T follicular helper cell (primary cell): ENCODE measurements around the gene RAB40C.
A peak's percentile ranks its signal among the peaks of the same experiment; 100 is the strongest.

Experiments
- DNase-seq: peaks from one replicate; pipeline ENCODE4 v3.0.0-alpha.2; 2020; ENCODE audit warnings: low read depth

RAB40C gene

DNA sequence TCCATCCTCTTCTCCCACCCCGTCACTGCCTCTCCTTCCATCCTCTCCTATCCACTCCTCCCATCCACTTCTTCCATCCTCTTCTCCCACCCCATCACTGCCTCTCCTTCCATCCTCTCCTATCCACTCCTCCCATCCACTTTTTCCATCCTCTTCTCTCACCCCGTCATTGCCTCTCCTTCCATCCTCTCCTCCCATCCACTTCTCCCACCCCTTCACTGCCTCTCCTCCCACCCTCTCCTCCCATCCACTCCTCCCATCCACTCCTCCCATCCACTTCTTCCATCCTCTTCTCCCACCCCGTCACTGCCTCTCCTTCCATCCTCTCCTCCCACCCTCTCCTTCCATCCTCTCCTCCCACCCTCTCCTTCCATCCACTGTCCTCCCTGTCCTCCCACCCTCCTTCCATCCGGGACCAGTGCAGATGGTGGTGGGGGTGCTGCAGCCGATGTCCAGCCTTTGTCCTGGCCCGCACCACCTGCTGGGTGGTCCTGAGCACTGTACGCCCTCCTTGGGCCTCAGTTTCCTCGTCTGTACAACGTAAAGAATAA is 42.0 kb downstream of the RAB40C start:
- no peak for DNase-seq

DNA sequence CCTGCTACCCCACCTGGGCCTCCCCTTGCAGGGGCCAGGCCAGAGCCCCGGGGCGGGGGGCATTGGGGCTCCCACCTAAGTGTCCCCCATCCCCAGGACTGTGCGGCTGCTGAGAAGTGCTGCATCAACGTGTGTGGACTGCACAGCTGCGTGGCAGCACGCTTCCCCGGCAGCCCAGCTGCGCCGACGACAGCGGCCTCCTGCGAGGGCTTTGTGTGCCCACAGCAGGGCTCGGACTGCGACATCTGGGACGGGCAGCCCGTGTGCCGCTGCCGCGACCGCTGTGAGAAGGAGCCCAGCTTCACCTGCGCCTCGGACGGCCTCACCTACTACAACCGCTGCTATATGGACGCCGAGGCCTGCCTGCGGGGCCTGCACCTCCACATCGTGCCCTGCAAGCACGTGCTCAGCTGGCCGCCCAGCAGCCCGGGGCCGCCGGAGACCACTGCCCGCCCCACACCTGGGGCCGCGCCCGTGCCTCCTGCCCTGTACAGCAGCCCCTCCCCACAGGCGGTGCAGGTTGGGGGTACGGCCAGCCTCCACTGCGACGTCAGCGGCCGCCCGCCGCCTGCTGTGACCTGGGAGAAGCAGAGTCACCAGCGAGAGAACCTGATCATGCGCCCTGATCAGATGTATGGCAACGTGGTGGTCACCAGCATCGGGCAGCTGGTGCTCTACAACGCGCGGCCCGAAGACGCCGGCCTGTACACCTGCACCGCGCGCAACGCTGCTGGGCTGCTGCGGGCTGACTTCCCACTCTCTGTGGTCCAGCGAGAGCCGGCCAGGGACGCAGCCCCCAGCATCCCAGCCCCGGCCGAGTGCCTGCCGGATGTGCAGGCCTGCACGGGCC is 42.8 kb downstream of the RAB40C start:
- DNase-seq = no peak

DNA sequence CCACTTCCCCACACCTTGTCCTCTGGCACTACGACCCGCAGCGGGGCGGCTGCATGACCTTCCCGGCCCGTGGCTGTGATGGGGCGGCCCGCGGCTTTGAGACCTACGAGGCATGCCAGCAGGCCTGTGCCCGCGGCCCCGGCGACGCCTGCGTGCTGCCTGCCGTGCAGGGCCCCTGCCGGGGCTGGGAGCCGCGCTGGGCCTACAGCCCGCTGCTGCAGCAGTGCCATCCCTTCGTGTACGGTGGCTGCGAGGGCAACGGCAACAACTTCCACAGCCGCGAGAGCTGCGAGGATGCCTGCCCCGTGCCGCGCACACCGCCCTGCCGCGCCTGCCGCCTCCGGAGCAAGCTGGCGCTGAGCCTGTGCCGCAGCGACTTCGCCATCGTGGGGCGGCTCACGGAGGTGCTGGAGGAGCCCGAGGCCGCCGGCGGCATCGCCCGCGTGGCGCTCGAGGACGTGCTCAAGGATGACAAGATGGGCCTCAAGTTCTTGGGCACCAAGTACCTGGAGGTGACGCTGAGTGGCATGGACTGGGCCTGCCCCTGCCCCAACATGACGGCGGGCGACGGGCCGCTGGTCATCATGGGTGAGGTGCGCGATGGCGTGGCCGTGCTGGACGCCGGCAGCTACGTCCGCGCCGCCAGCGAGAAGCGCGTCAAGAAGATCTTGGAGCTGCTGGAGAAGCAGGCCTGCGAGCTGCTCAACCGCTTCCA is 43.6 kb downstream of the RAB40C start:
- DNase-seq = no peak

DNA sequence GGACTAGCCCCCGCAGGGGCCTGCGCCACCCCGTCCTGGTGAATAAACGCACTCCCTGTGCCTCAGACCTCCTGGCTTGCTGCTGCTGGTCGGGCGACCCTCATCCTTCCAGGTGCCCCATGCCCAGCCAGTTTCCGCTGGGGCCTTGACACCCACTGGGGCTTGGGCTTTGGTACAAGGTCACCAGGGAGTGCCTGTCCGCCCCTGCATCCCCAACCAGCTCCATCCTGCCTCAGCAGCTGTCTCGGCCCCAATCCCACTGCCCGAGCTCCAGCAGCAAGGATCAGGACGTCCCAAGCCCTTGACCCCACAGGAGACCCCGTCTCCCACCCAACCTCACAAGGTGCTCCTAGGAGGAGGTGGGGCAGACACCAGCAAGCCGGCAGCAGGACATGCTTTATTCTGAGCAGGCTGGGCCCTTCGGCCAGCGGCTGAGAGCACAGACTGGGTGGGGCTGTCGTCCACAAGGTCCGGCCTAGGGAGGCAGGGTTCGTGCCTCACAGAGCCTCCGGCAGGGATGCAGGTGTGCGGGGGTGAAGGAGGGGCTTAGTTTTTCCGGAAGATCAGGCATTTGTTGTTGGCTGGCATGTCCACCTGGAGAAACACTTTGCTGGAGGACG is 44.3 kb downstream of the RAB40C start:
- DNase-seq = no peak

DNA sequence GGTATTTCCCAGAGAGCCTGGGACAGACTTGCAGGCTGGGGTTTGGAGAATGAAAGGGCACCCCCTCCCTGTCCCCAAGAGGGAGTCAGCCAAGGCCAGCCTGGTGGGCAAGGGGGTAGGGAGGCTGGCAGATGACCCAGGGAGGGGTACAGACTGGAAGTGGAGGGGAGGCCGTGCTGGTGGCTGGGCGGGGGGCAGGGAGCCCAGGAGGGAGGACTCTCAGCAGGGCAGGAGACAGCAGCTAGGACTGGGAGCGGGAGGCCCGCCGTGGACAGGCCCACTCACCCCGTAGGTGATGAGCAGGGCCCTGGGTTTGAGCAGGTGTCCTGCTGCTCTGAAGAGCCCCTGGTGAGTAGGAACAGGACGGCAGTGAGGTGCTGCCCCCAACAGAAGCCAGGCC is 45.1 kb downstream of the RAB40C start:
- no peak for DNase-seq

DNA sequence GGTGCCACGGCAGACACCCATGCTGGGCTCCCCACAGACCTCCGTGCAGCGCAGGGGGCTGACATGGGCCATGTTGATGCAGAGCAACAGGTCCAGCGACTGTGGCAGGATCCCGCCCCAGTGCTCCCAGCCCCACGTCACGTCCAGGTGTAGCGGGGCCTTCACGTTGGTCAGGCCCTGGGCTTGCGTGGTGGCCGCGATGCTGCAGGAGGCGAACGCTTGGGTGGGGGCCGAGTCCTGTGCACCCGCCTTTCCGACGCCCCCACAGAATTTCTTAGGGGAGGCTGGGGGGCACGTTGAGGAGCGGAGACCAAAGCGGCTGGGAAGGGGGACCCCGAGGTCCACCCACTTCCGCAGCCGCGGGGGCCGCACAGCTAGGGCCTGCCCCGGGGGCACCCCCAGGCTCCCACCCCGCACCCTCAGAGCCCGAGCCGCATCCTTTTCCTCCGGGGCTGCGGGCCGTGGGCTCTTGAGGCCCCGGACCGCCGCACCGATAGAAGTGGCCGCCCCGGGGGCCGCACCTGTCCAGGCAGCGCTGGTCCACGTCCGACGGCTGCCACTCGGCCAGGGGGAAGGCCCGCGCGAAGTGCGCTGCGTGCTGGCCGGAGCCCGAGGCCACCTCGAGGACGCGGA is 45.8 kb downstream of the RAB40C start:
- DNase-seq = no peak

DNA sequence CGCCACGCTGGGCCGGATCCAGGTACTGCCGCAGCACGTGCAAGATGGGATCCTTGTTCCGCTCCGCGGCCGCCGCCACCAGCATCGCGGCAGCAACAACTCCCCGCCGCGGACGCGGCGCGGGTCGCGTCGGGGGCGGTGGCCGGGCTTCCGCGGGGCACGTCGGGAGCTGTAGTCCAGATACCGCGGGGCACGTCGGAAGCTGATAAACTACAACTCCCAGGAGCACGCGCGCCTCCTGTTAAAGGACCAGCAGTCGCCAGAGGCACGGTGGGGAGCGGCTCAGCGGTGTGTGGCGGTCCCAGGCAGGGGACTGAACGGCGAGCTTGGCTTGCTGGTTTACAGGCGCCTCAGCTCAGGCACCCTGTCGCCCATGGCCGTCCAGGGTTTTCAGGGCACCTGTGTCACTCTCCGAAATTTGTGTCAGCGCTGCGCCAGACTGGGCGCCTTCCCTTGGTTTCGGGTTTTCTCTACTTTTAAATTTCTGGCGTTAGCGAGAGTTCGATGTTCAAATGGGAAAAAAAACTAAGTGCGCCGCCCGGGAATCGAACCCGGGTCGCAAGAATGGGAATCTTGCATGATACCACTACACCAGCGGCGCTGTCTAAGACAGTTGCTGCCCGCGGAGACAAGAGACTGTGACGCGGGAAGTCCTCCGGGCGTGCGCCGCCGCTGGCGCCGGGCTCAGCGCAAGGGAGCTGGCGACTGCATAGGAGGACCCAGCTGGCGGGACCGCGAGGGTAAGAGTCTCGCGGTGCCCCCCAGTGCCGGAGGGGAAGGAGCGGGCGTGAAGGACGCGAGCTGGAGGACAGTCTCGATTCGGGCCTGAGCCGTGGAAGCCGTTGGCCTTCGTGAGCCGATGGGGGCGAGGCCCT is 46.6 kb downstream of the RAB40C start, which contains the start of gene METTL26:
Gene METTL26 (minus strand): TSS at position 100 of the 875 bp plus-strand sequence. CDS start 15 bp downstream, at position 85.
- peak; percentile 90 for DNase-seq

DNA sequence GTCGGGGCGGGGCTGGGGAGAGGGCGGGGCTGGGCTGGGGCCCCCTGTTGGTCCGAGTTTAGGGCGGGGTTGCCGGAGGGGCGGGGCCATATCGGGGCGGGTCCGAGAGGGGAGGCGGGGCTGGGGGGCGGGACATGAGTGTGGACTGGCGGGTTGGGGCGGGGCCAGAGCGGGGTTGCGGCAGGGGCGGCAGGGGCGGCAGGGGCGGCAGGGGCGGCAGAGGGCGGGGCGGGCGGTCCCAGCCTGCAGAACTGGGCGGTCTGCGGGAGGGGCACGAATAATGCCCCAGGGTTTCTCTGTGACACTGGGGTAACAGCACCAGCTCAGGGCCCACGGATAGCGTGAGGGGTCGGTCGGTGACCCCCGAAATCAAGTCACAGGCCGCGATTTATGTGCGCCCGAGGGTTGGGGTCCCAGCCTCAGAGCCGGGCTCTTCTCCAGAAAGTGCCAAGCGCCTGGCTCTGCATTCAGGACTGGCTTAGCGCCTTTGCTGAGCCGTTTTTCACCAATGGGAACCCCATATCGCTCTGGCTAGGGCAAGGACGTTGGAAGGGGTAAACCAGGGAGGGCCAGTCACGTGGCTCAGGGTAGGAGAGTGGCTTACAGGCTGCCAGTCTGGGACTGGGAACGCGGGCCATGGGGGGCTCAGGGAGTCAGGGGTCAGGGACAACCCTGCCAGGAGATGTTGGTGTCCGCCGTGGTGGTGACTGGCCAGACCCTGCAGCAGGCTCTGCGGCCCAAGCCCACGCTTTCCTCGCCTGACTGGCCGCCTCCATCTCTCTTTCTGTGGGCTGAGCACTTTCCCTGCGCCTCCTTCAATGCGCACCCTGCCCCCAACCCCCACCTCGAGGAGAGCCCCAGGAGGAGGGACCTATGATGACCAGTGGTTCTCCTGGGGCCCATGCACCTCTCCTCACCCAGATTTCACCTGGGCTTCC is 47.5 kb downstream of the RAB40C start:
- peak; percentile 85 for DNase-seq

DNA sequence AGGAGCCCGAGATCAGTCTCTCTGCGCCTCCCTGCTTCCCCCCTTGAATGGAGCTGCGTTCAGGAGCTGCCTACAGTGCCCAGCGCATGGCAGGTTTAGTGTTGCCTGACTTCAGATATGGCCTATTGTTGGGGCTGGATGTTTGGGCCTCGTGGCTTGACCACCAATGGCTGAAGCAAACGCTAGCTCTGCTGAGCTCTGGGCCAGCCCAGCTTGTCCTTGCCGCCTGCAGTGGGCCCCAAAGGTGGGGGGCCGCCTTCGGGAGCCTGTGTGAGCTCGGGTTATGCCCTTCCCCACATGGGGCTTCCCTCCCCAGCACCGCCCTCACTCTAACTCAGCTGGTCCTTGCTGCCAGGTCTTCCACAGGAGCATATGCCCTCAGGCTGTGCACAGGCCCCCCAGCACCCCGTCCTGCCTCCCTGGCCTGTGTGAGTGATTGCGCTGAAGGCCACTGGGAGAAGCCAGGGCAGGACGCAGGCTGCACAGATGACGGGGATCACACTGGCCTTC is 48.2 kb downstream of the RAB40C start:
- DNase-seq = no peak

DNA sequence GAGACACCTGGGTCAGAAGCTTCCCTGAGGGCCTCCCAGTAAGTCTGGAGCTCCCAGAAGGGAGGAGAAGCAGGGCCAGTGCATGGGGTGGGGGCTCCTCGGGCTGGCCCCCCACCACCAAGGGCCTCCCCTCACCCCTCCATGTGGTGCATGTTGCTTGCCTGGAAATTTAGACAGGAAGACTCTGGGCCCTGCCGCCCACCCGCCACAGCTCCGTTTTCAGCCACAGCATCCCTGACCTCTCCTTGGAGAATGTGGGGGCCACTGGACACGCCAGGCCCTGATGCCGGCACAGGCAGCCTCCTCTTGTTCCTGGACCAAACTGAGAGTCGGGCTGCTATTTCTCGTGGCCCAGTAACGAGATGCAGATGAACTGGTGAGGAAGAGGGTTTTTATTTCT is 49.0 kb downstream of the RAB40C start:
- DNase-seq = no peak

DNA sequence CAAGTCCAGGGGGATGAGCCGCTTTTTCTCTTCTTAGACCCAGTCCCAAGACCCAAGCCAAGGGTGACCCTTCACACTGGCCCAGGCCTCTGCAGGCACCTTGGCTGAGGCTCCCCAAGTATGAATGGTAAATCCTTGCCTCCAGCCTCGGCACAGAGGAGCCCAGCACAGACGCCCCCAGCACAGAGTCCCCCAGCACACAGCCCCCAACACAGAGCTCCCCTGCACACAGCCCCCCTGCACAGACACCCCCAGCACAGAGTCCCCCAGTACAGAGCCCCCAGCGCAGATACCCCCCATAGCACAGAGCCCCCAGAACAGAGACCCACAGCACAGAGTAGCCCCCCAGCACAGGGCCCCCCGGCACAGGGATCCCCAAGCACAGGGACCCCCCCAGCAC is 50.7 kb downstream of the RAB40C start:
- DNase-seq = no peak

DNA sequence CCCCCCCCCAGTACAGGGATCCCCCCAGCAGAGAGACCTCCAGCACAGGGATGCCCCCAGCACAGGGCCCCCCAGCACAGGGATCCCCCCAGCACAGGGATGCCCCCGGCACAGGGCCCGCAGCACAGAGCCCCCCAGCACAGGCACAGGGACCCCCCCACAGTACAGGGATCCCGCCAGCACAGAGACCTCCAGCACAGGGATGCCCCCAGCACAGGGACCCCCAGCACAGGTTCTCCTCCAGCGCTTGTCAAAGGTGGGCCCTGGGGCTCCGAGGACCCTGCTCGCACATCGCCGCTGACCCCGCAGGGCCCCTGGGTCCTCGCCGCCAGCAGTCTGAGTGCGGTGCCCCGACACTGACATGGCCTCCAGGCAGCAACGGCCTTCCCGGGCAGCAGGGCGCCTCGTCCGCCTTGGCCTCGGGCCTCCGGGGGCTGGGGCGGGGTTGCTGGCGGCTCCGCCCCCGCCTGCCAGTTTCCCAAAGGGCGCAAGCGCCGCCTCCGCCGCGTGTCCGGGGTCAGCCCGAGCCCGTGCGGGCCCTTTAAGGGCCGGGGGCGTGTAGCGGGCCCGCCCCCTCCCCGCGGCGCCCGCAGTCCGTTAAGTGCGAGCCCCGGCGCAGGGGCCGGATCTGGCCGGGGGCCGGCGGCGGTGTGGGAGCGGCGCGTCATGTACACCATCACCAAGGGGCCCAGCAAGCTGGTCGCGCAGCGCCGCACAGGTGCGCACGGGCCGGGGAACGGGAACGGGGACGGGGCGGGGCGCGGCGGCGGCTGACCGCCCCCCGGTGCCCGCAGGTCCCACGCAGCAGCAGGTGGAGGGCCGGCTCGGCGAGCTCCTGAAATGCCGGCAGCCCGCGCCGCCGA is 51.7 kb downstream of the RAB40C start, which contains the start of gene MCRIP2:
Gene MCRIP2 (plus strand): TSS at position 503 of the 863 bp plus-strand sequence. CDS start 164 bp downstream, at position 667.
- DNase-seq = peak; percentile 20

DNA sequence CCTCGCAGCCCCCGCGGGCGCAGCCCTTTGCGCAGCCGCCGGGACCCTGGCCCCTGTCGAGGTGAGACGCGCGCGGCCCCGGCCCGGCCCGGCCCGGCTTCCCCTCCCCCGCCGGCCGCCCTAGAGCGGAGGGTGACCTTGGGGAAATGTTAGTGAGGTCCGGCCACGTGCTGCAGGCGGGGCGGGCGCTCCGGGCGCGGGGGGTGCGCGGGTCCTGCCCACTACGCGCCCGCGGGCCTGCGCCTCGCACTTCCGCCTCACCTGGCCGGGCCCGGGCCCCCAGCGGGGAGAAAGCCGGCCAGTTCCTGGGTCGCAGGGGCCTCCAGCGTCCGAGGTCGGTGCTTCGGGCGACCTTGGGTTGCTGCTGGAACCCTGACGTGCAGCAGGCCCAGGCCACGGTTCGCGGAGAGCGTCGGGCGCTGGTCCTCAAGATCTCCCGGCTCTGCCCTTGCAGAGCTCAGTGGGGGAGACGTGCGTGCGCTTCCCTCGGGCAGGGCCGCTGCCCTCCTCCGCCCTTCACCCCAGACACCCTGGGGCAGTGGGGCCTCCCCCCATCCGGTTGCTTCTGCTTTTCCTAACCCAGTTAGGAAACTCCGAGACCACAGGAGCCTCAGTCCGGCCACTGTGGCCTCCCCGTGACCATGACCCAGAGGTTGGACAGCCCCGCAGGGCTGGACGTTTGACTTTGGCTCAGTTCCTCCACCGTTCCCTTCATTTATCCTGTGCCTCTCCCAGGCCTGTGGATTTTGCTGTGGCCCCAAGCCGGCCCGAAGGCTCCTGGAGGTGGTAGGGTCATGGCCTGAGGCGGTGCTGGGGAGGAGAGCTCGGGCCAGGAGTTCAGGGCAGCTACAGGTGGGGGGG is 52.6 kb downstream of the RAB40C start:
- DNase-seq = no peak

DNA sequence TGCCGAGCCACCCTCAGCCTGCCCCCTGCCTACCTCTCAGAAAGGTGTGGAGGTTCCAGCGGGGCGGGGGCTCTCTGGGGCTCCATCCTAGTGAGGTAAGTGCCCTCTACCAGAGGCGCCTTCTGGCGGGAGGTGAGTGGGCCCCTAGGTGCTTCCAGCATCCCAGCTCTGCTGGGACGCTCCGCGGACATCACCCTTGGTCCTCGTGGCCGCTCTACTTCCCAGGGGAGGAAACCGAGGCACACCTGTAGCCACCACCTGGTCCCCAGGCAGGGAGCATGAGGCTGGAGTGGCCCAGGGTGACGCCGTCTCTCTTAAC is 53.1 kb downstream of the RAB40C start:
- DNase-seq = no peak

DNA sequence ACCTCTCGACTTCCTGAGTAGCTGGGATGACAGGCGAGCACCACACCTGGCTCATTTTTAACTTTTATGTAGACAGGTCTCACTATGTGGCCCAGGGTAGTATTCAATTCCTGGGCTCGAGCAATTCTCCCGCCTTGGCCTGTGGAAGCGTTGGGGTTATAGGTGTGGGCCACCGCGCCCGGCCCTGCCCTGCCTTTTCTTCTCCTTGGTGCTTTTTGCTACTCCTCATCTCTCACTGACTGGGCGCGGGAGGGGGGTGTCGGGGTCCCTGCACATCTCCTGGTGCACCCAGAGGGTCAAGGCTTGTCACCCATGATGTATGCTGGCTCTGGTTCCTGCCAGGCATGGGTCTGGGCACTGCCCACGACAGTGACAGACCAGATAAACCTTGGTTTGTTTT is 54.7 kb downstream of the RAB40C start:
- DNase-seq = no peak

DNA sequence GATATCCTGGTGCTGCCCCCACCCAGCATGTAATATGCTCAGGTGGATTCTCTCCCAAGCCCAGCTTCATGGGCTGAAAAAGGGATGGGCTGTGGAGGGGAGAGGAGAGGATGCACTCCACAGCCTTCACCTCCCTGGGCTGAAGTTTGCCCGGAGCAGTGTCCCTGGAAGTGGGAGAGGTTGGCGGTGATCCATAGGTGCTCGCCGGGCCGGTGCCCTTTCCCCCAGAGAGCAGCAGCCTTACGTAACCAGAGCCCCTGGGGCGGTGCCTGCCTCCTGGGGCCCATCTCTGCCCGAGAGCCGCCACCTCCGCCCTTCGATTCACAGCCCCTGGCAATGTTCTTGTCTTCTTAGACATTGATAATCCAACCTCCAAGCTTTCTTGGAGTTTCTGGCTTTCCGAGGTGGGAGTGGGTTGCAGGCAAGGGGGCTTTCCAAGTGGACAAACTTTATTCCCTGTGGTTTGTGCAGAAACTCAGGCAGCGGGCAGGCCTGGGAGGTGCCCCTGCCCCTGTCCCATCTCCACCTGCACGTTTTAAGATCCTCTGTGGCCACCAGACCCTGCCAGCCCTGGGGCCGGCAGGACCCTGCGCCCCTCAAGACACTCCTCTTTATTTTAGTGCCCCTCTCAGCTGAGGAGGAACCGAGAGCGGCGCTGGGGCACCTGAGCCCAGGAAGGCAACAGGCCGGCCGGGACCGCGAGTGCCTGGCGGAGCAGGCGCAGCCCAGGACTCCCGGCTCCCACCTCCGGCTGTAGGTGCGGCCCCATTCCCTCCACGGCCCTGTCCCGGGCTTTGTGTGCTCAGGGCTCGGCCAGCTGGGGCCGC is 56.2 kb downstream of the RAB40C start:
- DNase-seq = no peak

DNA sequence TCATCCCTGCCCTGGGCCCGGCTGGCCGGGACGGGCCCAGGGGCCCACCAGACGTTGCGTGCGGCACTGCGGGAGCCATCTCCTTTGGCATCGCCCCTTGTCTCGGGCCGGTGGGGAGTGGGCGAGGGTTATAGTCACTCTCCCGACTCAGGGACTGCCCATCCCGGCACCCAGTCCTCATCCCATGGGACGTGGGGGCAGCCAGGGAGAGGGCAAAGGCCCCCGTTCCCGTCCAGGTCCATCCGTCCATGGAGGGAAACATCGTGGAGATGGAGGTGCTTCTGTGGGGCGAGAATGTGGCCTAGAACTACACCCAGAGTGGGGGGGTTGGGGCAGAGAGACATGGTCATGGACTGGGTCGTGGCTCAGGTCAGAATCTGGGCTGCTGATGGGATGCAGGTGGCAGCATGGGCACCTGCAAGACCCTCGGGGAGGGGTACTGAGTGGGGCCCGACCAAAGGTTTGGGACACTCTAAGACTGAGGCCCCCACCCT is 56.9 kb downstream of the RAB40C start:
- no peak for DNase-seq
